Keratinocyte (primary cell): ENCODE results near the gene ZFX.

Source experiments
- CTCF ChIP-seq, 3 experiments: IDR thresholded peaks in 1 of 3; conservative IDR thresholded peaks in 1 of 3; optimal IDR thresholded peaks in 1 of 3; 2 replicates in 2 of 3; 3 replicates in 1 of 3; pipeline versions ENCODE3 to v1.5.1; 2011; ENCODE audit warnings: low read length in 3 of 3, mild to moderate bottlenecking in 3 of 3, moderate library complexity in 2 of 3, control low read depth in 1 of 3, inconsistent platforms in 1 of 3; ENCODE audit not compliant: insufficient read depth in 2 of 3; ENCODE audit errors: extremely low read depth in 1 of 3
- EZH2 ChIP-seq: IDR thresholded peaks from one replicate; pipeline ENCODE4 v1.6.1; 2012; ENCODE audit warnings: inconsistent platforms, mild to moderate bottlenecking, low read length, moderate library complexity

DNA sequence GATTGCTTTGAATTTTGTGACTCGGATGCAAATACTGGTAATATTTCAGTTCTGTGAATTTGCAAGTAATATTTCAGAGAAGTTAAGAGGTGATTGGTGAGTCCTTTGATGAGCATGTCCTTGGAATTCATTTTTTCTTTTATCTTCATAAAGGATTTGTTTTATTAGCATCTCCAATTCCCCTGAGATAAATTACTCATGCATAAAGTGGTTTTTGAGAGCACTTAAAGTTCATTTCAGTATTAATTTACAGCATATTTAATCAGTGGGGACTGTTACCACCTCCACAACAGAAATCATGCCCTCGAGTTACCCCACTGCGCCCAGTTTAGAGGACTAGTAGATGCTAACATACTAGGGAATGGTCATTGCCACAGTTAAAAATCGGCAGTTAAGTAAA, 65.0 kb downstream of the ZFX start:
- TF ChIP-seq CTCF (optimal IDR thresholded peaks at IDR 0.05 in 1 of 3, IDR thresholded peaks at IDR 0.05 in 1 of 3, conservative IDR thresholded peaks at IDR 0.05 in 1 of 3; ENCODE audit: extremely low read depth in 1 of 3, insufficient read depth in 2 of 3, low read length in 3 of 3) (no peak), EZH2 (no peak)
